ENCODE data around the gene GH1. TPM values are rescaled to one million over a fixed set of nuclear protein-coding genes. Genes with fewer than 3 reads are reported as not detected.

The GH1 gene
- total and polyA plus RNA-seq, 4 donors: not detected

DNA sequence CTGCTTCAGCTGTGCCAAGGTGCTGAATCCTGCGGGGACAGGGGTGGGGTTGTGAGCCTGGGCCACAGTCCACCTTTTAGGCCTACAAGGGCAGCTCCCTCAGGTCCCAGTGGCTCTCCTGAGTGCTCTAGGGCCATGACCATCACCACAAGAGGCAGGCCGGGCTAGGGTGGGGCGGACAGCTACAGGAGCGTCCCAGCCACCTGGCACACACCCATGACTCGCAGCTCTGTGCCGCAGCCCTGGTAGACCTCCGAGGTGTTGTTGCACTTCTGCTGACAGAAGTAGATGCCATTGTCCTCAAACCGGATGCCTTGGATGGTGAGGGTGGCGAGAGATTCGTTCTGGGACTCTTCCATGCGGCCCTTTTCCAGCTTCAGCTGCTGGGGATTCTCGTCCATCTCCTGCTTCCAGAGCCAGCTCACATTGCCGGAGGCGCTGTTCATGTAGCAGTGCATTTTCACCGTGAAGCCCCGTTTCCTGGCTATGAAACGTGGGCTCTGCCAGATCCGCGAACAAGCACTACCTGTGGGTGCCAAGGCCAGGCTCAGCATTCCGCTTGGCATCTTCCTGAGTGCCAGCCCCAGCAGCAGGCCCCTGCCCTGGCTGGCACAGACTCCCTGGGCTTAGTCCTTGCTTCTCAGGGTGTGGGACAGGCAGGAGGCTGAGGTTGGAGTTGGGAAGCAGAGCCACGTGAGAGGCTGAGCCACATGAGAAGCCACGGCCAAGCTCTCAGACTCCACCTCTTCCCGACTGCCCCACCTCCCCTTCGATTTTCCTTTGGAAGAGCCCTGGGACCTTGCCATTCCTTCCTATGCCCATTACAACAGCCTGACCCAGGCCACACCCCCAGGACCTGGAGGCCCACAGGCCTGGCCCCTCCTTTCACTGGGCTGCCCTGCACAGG, 11.5 kb upstream of the GH1 start:
- 89% methylated on average over 24 of the region's 24 CpGs for WGBS
- no peak for DNase-seq (ENCODE audit: low spot score)
- Histone ChIP-seq H3K27me3 (ENCODE audit: control insufficient read depth in 4 of 4, insufficient read depth in 4 of 4, low read length in 3 of 4) (no peaks in the 10 kb centered on the region), H3K9ac (ENCODE audit: low read depth in 1 of 2, low read length in 2 of 2) (no peak overlapping the region), H3K4me1 (ENCODE audit: control insufficient read depth in 4 of 4, insufficient read depth in 4 of 4, low read length in 3 of 4) (peaks cover 0 to 8% (median 2%) of the 10 kb centered on the region in 4 donors), H3K27ac (ENCODE audit: low read depth in 1 of 2, low read length in 2 of 2) (no peak overlapping the region), H3K36me3 (ENCODE audit: control insufficient read depth in 4 of 4, insufficient read depth in 3 of 4, low read depth in 1 of 4, low read length in 3 of 4) (no peaks in the 10 kb centered on the region), H3K4me3 (ENCODE audit: low read depth in 1 of 3, low read length in 3 of 3) (no peak overlapping the region), H3K9me3 (ENCODE audit: control insufficient read depth in 4 of 4, low read length in 3 of 4) (no peaks in the 10 kb centered on the region)
- no peak for TF ChIP-seq ZBTB33 (IDR thresholded peaks at IDR 0.05)
- TF ChIP-seq TAF1 (conservative IDR thresholded peaks at IDR 0.05): no peak
- TF ChIP-seq, protein P1, sequence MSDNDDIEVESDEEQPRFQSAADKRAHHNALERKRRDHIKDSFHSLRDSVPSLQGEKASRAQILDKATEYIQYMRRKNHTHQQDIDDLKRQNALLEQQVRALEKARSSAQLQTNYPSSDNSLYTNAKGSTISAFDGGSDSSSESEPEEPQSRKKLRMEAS (IDR thresholded peaks at IDR 0.05): no peak
- TF ChIP-seq, protein P2, sequence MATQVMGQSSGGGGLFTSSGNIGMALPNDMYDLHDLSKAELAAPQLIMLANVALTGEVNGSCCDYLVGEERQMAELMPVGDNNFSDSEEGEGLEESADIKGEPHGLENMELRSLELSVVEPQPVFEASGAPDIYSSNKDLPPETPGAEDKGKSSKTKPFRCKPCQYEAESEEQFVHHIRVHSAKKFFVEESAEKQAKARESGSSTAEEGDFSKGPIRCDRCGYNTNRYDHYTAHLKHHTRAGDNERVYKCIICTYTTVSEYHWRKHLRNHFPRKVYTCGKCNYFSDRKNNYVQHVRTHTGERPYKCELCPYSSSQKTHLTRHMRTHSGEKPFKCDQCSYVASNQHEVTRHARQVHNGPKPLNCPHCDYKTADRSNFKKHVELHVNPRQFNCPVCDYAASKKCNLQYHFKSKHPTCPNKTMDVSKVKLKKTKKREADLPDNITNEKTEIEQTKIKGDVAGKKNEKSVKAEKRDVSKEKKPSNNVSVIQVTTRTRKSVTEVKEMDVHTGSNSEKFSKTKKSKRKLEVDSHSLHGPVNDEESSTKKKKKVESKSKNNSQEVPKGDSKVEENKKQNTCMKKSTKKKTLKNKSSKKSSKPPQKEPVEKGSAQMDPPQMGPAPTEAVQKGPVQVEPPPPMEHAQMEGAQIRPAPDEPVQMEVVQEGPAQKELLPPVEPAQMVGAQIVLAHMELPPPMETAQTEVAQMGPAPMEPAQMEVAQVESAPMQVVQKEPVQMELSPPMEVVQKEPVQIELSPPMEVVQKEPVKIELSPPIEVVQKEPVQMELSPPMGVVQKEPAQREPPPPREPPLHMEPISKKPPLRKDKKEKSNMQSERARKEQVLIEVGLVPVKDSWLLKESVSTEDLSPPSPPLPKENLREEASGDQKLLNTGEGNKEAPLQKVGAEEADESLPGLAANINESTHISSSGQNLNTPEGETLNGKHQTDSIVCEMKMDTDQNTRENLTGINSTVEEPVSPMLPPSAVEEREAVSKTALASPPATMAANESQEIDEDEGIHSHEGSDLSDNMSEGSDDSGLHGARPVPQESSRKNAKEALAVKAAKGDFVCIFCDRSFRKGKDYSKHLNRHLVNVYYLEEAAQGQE (IDR thresholded peaks at IDR 0.05): no peak
- no peak for TF ChIP-seq NR2F2 (IDR thresholded peaks at IDR 0.05)
- TF ChIP-seq GABPA (IDR thresholded peaks at IDR 0.05 in 1 of 2, conservative IDR thresholded peaks at IDR 0.05 in 1 of 2): no peak
- TF ChIP-seq HNF4A (conservative IDR thresholded peaks at IDR 0.05): no peak
- TF ChIP-seq RAD21 (IDR thresholded peaks at IDR 0.05): no peak
- TF ChIP-seq HNF4G (IDR thresholded peaks at IDR 0.05): no peak
- no peak for TF ChIP-seq FOXA1 (IDR thresholded peaks at IDR 0.05)
- TF ChIP-seq FOXA2 (IDR thresholded peaks at IDR 0.05): no peak
- no peak for TF ChIP-seq JUND (IDR thresholded peaks at IDR 0.05)

- Histone ChIP-seq H3K36me3 (ENCODE audit: control insufficient read depth in 4 of 4, insufficient read depth in 3 of 4, low read depth in 1 of 4, low read length in 3 of 4) (no peaks in the 10 kb centered on the region), H3K27me3 (ENCODE audit: control insufficient read depth in 4 of 4, insufficient read depth in 4 of 4, low read length in 3 of 4) (no peaks in the 10 kb centered on the region), H3K4me3 (ENCODE audit: low read depth in 1 of 3, low read length in 3 of 3) (no peak overlapping the region), H3K27ac (ENCODE audit: low read depth in 1 of 2, low read length in 2 of 2) (no peak overlapping the region), H3K9ac (ENCODE audit: low read depth in 1 of 2, low read length in 2 of 2) (no peak overlapping the region), H3K4me1 (ENCODE audit: control insufficient read depth in 4 of 4, insufficient read depth in 4 of 4, low read length in 3 of 4) (peaks cover 0 to 8% (median 2%) of the 10 kb centered on the region in 4 donors), H3K9me3 (ENCODE audit: control insufficient read depth in 4 of 4, low read length in 3 of 4) (no peaks in the 10 kb centered on the region)
- WGBS: 91% methylated on average over 10 of the region's 10 CpGs
- DNase-seq (ENCODE audit: low spot score): no peak
- TF ChIP-seq, protein P2 (IDR thresholded peaks at IDR 0.05): no peak
- no peak for TF ChIP-seq RAD21 (IDR thresholded peaks at IDR 0.05)
- TF ChIP-seq SP1 (IDR thresholded peaks at IDR 0.05): no peak
- TF ChIP-seq EGR1 (IDR thresholded peaks at IDR 0.05; ENCODE audit: low read depth in 2 of 2): no peak
- no peak for TF ChIP-seq ZBTB33 (IDR thresholded peaks at IDR 0.05)
- TF ChIP-seq ATF3 (IDR thresholded peaks at IDR 0.05): no peak
- no peak for TF ChIP-seq GABPA (IDR thresholded peaks at IDR 0.05 in 1 of 2, conservative IDR thresholded peaks at IDR 0.05 in 1 of 2)
- TF ChIP-seq HNF4A (conservative IDR thresholded peaks at IDR 0.05): no peak
- no peak for TF ChIP-seq RXRA (IDR thresholded peaks at IDR 0.05)
- TF ChIP-seq FOXA1 (IDR thresholded peaks at IDR 0.05): no peak
- no peak for TF ChIP-seq NR2F2 (IDR thresholded peaks at IDR 0.05)
- no peak for TF ChIP-seq FOXA2 (IDR thresholded peaks at IDR 0.05)
These were observed 10.5 kb upstream of the GH1 start for GRCh38 chr17:63928966-63929695.
